ENCODE measurements around the gene CPA2.

- no peak for TF ChIP-seq POLR2A (IDR thresholded peaks at IDR 0.05; ENCODE audit: low read length)
- TF ChIP-seq GATA1 (IDR thresholded peaks at IDR 0.05; ENCODE audit: low read depth, low read length) = no peak
Observed at GRCh38 chr7:130289478-130289877, 22.8 kb downstream of the CPA2 start.
